ENCODE results near the gene ASIC1. TPM values are rescaled to one million over a fixed set of nuclear protein-coding genes. Genes with fewer than 3 reads are reported as not detected.

ASIC1 gene
- total and polyA plus RNA-seq, 4 donors = 14.3 to 148 (median 79.5) TPM

DNA sequence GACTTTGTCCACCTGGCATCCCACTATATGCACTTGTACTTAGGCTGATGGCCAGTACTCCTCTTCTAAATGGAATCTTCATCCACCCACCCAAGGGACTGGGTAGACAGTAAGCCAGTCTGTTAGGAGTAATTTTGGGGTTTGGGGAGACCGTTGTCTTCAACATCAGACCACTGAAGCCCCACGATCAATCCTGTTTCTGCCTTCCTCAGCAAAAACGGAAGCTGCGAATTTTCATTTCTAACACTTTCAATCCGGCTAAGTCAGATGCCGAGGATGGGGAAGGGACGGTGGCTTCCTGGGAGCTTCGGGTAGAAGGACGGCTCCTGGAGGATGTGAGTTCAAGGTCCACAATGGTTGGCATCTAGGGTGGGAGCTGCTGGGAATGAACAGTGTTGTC, 29.8 kb downstream of the ASIC1 start:
- peaks cover 60% of the 10 kb centered on the region for H3K36me3 ChIP-seq (ENCODE audit: control insufficient read depth, insufficient read depth, low read length)
- no peak overlapping the region for H3K27ac ChIP-seq (ENCODE audit: low read depth, low read length)
- 96% methylated on average over 9 of the region's 9 CpGs for WGBS (ENCODE audit: insufficient coverage)
- H3K9me3 ChIP-seq (ENCODE audit: control insufficient read depth, insufficient read depth, low read length) = no peaks in the 10 kb centered on the region
- H3K27me3 ChIP-seq (ENCODE audit: control insufficient read depth, insufficient read depth, low read length) = no peaks in the 10 kb centered on the region
- DNase-seq (ENCODE audit: low read depth in 4 of 6, low spot score in 6 of 6) = no peak
- H3K4me3 ChIP-seq (ENCODE audit: low read depth, low read length) = no peak overlapping the region
- peaks cover 11% of the 10 kb centered on the region for H3K4me1 ChIP-seq (ENCODE audit: control insufficient read depth, insufficient read depth, low read length)

GRCh38 chr12:50087995-50088394, 30.6 kb downstream of the ASIC1 start:
- Histone ChIP-seq H3K9me3 (ENCODE audit: control insufficient read depth, insufficient read depth, low read length) (no peaks in the 10 kb centered on the region), H3K4me3 (ENCODE audit: low read depth, low read length) (no peak overlapping the region), H3K27me3 (ENCODE audit: control insufficient read depth, insufficient read depth, low read length) (no peaks in the 10 kb centered on the region), H3K36me3 (ENCODE audit: control insufficient read depth, insufficient read depth, low read length) (peaks cover 59% of the 10 kb centered on the region), H3K4me1 (ENCODE audit: control insufficient read depth, insufficient read depth, low read length) (peaks cover 11% of the 10 kb centered on the region), H3K27ac (ENCODE audit: low read depth, low read length) (no peak overlapping the region)
- no peak for DNase-seq (ENCODE audit: low read depth in 4 of 6, low spot score in 6 of 6)
- no CpG with 5 or more reads among the region's 3 CpGs for WGBS (ENCODE audit: insufficient coverage)

- Histone ChIP-seq H3K27me3 (ENCODE audit: control insufficient read depth, insufficient read depth, low read length) (no peaks in the 10 kb centered on the region), H3K4me3 (ENCODE audit: low read depth, low read length) (no peak overlapping the region), H3K4me1 (ENCODE audit: control insufficient read depth, insufficient read depth, low read length) (peaks cover 11% of the 10 kb centered on the region), H3K9me3 (ENCODE audit: control insufficient read depth, insufficient read depth, low read length) (no peaks in the 10 kb centered on the region), H3K27ac (ENCODE audit: low read depth, low read length) (no peak overlapping the region), H3K36me3 (ENCODE audit: control insufficient read depth, insufficient read depth, low read length) (peaks cover 64% of the 10 kb centered on the region)
- peak in 2 of 6 donors; percentile 50 to 81 for DNase-seq (ENCODE audit: low read depth in 4 of 6, low spot score in 6 of 6)
- WGBS (ENCODE audit: insufficient coverage) = 30% methylated on average over 2 of the region's 3 CpGs
These were observed 31.4 kb downstream of the ASIC1 start for GRCh38 chr12:50088577-50089335.

DNA sequence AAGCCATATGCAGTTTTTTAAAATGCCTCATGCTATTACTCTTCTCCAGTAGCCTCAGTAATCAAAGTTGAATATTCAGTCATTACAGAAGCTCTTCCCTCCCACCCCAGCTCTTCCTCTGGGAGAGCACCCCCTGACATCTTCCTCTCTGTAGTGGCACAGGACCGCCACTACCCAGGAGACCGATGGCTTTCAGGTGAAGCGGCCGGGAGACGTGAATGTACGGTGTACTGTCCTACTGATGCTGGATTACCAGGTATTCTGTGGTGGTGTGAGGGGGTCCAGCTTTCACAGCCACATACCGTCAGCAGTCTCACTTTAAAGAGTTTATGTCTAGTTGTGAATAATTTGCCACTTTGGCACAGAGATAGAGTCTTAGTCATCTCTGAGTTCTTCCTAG, 32.3 kb downstream of the ASIC1 start:
- H3K9me3 ChIP-seq (ENCODE audit: control insufficient read depth, insufficient read depth, low read length) = no peaks in the 10 kb centered on the region
- H3K36me3 ChIP-seq (ENCODE audit: control insufficient read depth, insufficient read depth, low read length) = peaks cover 70% of the 10 kb centered on the region
- no peak overlapping the region for H3K4me3 ChIP-seq (ENCODE audit: low read depth, low read length)
- peaks cover 5% of the 10 kb centered on the region for H3K4me1 ChIP-seq (ENCODE audit: control insufficient read depth, insufficient read depth, low read length)
- H3K27me3 ChIP-seq (ENCODE audit: control insufficient read depth, insufficient read depth, low read length) = no peaks in the 10 kb centered on the region
- no CpG with 5 or more reads among the region's 7 CpGs for WGBS (ENCODE audit: insufficient coverage)
- DNase-seq (ENCODE audit: low read depth in 4 of 6, low spot score in 6 of 6) = no peak
- H3K27ac ChIP-seq (ENCODE audit: low read depth, low read length) = no peak overlapping the region

- no CpG with 5 or more reads among the region's 5 CpGs for WGBS (ENCODE audit: insufficient coverage)
- no peaks in the 10 kb centered on the region for H3K9me3 ChIP-seq (ENCODE audit: control insufficient read depth, insufficient read depth, low read length)
- H3K36me3 ChIP-seq (ENCODE audit: control insufficient read depth, insufficient read depth, low read length) = peaks cover 77% of the 10 kb centered on the region
- no peak overlapping the region for H3K27ac ChIP-seq (ENCODE audit: low read depth, low read length)
- H3K4me1 ChIP-seq (ENCODE audit: control insufficient read depth, insufficient read depth, low read length) = peaks cover 3% of the 10 kb centered on the region
- no peak overlapping the region for H3K4me3 ChIP-seq (ENCODE audit: low read depth, low read length)
- no peak for DNase-seq (ENCODE audit: low read depth in 4 of 6, low spot score in 6 of 6)
- no peaks in the 10 kb centered on the region for H3K27me3 ChIP-seq (ENCODE audit: control insufficient read depth, insufficient read depth, low read length)
These were observed 33.0 kb downstream of the ASIC1 start for GRCh38 chr12:50090391-50090790.

GRCh38 chr12:50097952-50098351, 40.6 kb downstream of the ASIC1 start:
- no peak for DNase-seq (ENCODE audit: low read depth in 4 of 6, low spot score in 6 of 6)
- H3K4me3 ChIP-seq (ENCODE audit: low read depth, low read length) = no peak overlapping the region
- peaks cover 17% of the 10 kb centered on the region for H3K4me1 ChIP-seq (ENCODE audit: control insufficient read depth, insufficient read depth, low read length)
- no peaks in the 10 kb centered on the region for H3K9me3 ChIP-seq (ENCODE audit: control insufficient read depth, insufficient read depth, low read length)
- H3K36me3 ChIP-seq (ENCODE audit: control insufficient read depth, insufficient read depth, low read length) = peaks cover 69% of the 10 kb centered on the region
- no peak overlapping the region for H3K27ac ChIP-seq (ENCODE audit: low read depth, low read length)
- WGBS (ENCODE audit: insufficient coverage) = 94% methylated on average over 6 of the region's 6 CpGs
- H3K27me3 ChIP-seq (ENCODE audit: control insufficient read depth, insufficient read depth, low read length) = no peaks in the 10 kb centered on the region

- H3K9me3 ChIP-seq (ENCODE audit: control insufficient read depth, insufficient read depth, low read length) = no peaks in the 10 kb centered on the region
- 64% methylated on average over 4 of the region's 5 CpGs for WGBS (ENCODE audit: insufficient coverage)
- no peak overlapping the region for H3K4me3 ChIP-seq (ENCODE audit: low read depth, low read length)
- H3K36me3 ChIP-seq (ENCODE audit: control insufficient read depth, insufficient read depth, low read length) = peaks cover 57% of the 10 kb centered on the region
- no peak for DNase-seq (ENCODE audit: low read depth in 4 of 6, low spot score in 6 of 6)
- peaks cover 32% of the 10 kb centered on the region for H3K4me1 ChIP-seq (ENCODE audit: control insufficient read depth, insufficient read depth, low read length)
- no peaks in the 10 kb centered on the region for H3K27me3 ChIP-seq (ENCODE audit: control insufficient read depth, insufficient read depth, low read length)
- no peak overlapping the region for H3K27ac ChIP-seq (ENCODE audit: low read depth, low read length)
These were observed 42.1 kb downstream of the ASIC1 start for GRCh38 chr12:50099302-50100008.

DNA sequence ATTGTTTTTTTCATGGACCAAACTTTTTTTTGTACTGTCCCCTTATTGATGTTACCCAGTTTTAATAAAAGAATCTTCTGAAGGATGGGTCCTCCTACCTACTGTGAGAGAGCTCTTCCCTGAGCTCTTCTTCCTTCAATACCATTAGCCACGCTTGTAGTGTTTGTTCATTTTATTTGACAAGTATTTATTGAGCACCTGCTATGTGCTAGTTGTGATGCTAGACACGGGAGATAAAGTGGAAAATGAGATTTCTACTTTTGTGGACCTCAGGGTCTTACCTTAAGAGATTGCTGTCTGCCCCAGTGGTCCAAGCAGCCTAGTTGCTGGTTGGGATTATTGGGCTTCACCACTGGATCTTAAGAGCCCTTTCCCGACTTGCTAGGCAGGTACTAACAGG, 43.2 kb downstream of the ASIC1 start:
- Histone ChIP-seq H3K36me3 (ENCODE audit: control insufficient read depth, insufficient read depth, low read length) (peaks cover 46% of the 10 kb centered on the region), H3K4me1 (ENCODE audit: control insufficient read depth, insufficient read depth, low read length) (peaks cover 42% of the 10 kb centered on the region), H3K27ac (ENCODE audit: low read depth, low read length) (no peak overlapping the region), H3K27me3 (ENCODE audit: control insufficient read depth, insufficient read depth, low read length) (no peaks in the 10 kb centered on the region), H3K9me3 (ENCODE audit: control insufficient read depth, insufficient read depth, low read length) (no peaks in the 10 kb centered on the region), H3K4me3 (ENCODE audit: low read depth, low read length) (no peak overlapping the region)
- WGBS (ENCODE audit: insufficient coverage) = 100% methylated on average over 2 of the region's 3 CpGs
- no peak for DNase-seq (ENCODE audit: low read depth in 4 of 6, low spot score in 6 of 6)

GRCh38 chr12:50101663-50102062, 44.3 kb downstream of the ASIC1 start:
- DNase-seq (ENCODE audit: low read depth in 4 of 6, low spot score in 6 of 6) = peak in 3 of 6 donors; percentile 37 to 85 (median 74)
- no peaks in the 10 kb centered on the region for H3K27me3 ChIP-seq (ENCODE audit: control insufficient read depth, insufficient read depth, low read length)
- no CpG with 5 or more reads among the region's 3 CpGs for WGBS (ENCODE audit: insufficient coverage)
- no peak overlapping the region for H3K4me3 ChIP-seq (ENCODE audit: low read depth, low read length)
- H3K9me3 ChIP-seq (ENCODE audit: control insufficient read depth, insufficient read depth, low read length) = no peaks in the 10 kb centered on the region
- H3K27ac ChIP-seq (ENCODE audit: low read depth, low read length) = peak overlapping the region; percentile 63
- H3K4me1 ChIP-seq (ENCODE audit: control insufficient read depth, insufficient read depth, low read length) = peaks cover 53% of the 10 kb centered on the region
- peaks cover 35% of the 10 kb centered on the region for H3K36me3 ChIP-seq (ENCODE audit: control insufficient read depth, insufficient read depth, low read length)

DNA sequence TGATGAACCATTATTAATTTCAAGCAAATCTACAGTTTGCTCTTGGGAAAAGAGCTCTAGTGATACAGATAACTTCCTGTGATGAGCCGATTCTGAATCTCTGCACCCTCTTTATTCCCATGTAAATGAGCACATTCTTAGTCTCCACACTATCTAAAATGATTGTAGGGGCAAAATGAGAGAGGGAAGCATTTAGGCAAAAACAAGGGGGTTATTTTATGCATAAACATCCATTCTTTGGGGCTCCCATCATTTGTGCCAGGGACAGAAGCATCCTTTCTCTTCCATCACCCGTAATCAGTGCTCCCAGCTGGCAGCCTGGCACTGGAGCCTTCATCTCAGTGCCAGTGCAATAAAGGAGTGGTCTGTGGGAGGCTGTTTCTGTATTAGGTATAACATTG, 44.7 kb downstream of the ASIC1 start:
- no CpG with 5 or more reads among the region's 2 CpGs for WGBS (ENCODE audit: insufficient coverage)
- peak in 3 of 6 donors; percentile 23 to 89 (median 71) for DNase-seq (ENCODE audit: low read depth in 4 of 6, low spot score in 6 of 6)

More for the DNA sequence above, 44.7 kb downstream of the ASIC1 start:
- no peak overlapping the region for H3K4me3 ChIP-seq (ENCODE audit: low read depth, low read length)
- peak overlapping the region; percentile 63 for H3K27ac ChIP-seq (ENCODE audit: low read depth, low read length)
- peaks cover 30% of the 10 kb centered on the region for H3K36me3 ChIP-seq (ENCODE audit: control insufficient read depth, insufficient read depth, low read length)
- H3K9me3 ChIP-seq (ENCODE audit: control insufficient read depth, insufficient read depth, low read length) = no peaks in the 10 kb centered on the region
- H3K27me3 ChIP-seq (ENCODE audit: control insufficient read depth, insufficient read depth, low read length) = no peaks in the 10 kb centered on the region
- H3K4me1 ChIP-seq (ENCODE audit: control insufficient read depth, insufficient read depth, low read length) = peaks cover 58% of the 10 kb centered on the region

Data from spinal cord (tissue), 10 donors.